CD4-positive, alpha-beta T cell treated with Interferon gamma for 1 hour (primary cell): Measurements from ENCODE around the gene OR3A2.
"Not testable (repeated sequence)": the region's sequence is repeated elsewhere in the genome, so short reads cannot be mapped to it uniquely, and the experiment has no call there.

Source experiments
- DNase-seq: peaks from one replicate; pipeline ENCODE4 v3.0.0-alpha.2; 2020

OR3A2 gene

GRCh38 chr17:3385869-3386816, at the start of gene OR3A2:
Gene OR3A2 (minus strand): TSS chr17:3386308.
- DNase-seq, result peak; percentile 33

- no peak for DNase-seq
These were observed 47.6 kb upstream of the OR3A2 start, which contains the start of gene OR1E2 for GRCh38 chr17:3433741-3434140. Gene OR1E2 (minus strand): TSS chr17:3433841. CDS start chr17:3433841, 0 bp downstream.

GRCh38 chr17:3433215-3433614, 47.1 kb upstream of the OR3A2 start:
- peak; percentile 22 for DNase-seq

GRCh38 chr17:3418222-3418621, 32.1 kb upstream of the OR3A2 start:
- no peak for DNase-seq

GRCh38 chr17:3415610-3416009, 29.5 kb upstream of the OR3A2 start:
- DNase-seq, result no peak

GRCh38 chr17:3412216-3412615, 26.1 kb upstream of the OR3A2 start:
- not testable (repeated sequence) for DNase-seq

- DNase-seq, result no peak
These were observed 25.0 kb upstream of the OR3A2 start, which contains the start of gene OR3A3 for GRCh38 chr17:3411070-3411469. Gene OR3A3 (plus strand): TSS chr17:3411370.

GRCh38 chr17:3403856-3404255, 17.7 kb upstream of the OR3A2 start:
- DNase-seq, result not testable (repeated sequence)

- DNase-seq, result no peak
These were observed 15.7 kb upstream of the OR3A2 start for GRCh38 chr17:3401786-3402185.

- no peak for DNase-seq
These were observed 13.9 kb upstream of the OR3A2 start for GRCh38 chr17:3400055-3400454.

- DNase-seq, result no peak
These were observed 12.2 kb upstream of the OR3A2 start, which contains the start of gene OR1E1 for GRCh38 chr17:3398310-3398709. Gene OR1E1 (minus strand): TSS chr17:3398410. CDS start chr17:3398410, 0 bp downstream.

GRCh38 chr17:3397801-3398200, 11.7 kb upstream of the OR3A2 start:
- DNase-seq, result not testable (repeated sequence)

- no peak for DNase-seq
These were observed 3.7 kb upstream of the OR3A2 start for GRCh38 chr17:3389791-3390190.

- no peak for DNase-seq
These were observed 4.2 kb downstream of the OR3A2 start for GRCh38 chr17:3381957-3382356.

- no peak for DNase-seq
These were observed 7.8 kb downstream of the OR3A2 start for GRCh38 chr17:3378321-3378720.

- DNase-seq, result not testable (repeated sequence)
These were observed 14.9 kb downstream of the OR3A2 start for GRCh38 chr17:3371167-3371566.

- not testable (repeated sequence) for DNase-seq
These were observed 43.3 kb downstream of the OR3A2 start for GRCh38 chr17:3342782-3343181.

GRCh38 chr17:3335876-3336275, 50.2 kb downstream of the OR3A2 start:
- no peak for DNase-seq

GRCh38 chr17:3318336-3318735, 67.8 kb downstream of the OR3A2 start:
- no peak for DNase-seq

- no peak for DNase-seq
These were observed 69.3 kb downstream of the OR3A2 start for GRCh38 chr17:3316836-3317235.

GRCh38 chr17:3308603-3309002, 77.5 kb downstream of the OR3A2 start:
- no peak for DNase-seq

- DNase-seq, result no peak
These were observed 87.8 kb downstream of the OR3A2 start, which contains the start of gene OR3A1 for GRCh38 chr17:3298260-3298659. Gene OR3A1 (minus strand): TSS chr17:3298360. CDS start chr17:3292582, 5,778 bp downstream.

- no peak for DNase-seq
These were observed 90.5 kb downstream of the OR3A2 start for GRCh38 chr17:3295632-3296031.

- not testable (repeated sequence) for DNase-seq
These were observed 92.6 kb downstream of the OR3A2 start for GRCh38 chr17:3293548-3293947.
